Measurements from ENCODE around the gene SLC7A6. TPM values are rescaled to one million over a fixed set of nuclear protein-coding genes. Genes with fewer than 3 reads are reported as not detected.

Gene SLC7A6
- total and polyA plus RNA-seq, 8 donors: 2.9 to 66.1 (median 12.1) TPM

DNA sequence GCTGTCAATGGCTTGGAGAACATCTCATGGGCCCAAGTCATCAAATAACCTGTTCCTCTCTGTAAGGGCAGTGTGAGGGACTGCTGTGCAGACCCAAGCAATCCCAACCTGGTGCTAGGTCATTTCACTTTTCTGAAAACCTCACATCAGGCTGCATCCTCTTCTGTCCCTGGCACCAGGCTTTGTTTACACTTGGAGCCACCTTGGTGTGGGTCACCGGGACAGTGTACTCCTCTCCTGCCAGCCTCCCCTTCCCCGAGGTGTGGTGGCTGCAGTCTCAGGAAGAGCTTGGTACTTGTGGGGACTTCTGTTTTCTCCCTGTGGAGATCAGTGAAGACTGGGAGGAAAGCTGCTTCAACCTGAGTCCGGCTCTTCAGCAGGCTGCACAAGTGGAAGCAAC, 34.0 kb downstream of the SLC7A6 start:
- 64 to 84% (median 80%) methylated on average over 3 of the region's 3 CpGs for WGBS, 5 donors

DNA sequence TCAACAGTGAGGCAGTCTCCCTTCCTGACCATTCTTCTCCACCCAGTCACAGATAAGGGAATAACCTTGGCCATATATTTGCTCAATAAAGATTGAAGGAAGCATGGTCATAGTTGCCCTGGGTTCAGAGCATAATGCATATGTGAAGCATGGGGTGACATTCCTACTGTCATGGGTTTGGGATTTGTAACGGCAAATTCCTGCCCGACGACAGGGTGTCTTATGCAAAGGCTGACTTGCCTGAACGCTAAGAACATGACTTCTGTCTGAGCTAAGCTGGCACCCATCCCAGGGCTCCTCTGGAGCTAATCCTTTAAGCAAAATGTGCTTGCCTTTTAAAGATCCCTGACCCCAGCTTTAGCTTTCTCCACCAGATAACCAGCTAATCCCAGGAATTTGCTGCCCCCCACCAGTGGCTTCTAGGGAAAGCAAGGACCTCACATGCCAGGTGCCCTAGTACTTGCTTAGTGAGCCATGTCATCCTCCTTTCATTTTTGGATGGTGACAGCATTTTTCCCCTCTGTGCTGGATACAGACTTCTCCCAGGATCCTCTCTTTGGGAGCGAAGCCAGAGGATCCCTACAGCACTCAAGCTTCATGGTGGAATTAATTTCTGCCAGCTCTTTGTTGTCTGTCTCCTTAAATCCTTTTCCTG, 34.7 kb downstream of the SLC7A6 start:
- H3K9me3 ChIP-seq: no peaks in the 10 kb centered on the region
- no peak overlapping the region for H3K4me3 ChIP-seq
- 16 to 61% (median 48%) methylated on average over 5 of the region's 5 CpGs for WGBS, 5 donors
- H3K27ac ChIP-seq: peak overlapping the region in 4 of 5 donors; percentile 23 to 57 (median 31)
- DNase-seq: peak; percentile 38 to 54
- H3K36me3 ChIP-seq: peaks cover 47 to 100% (median 100%) of the 10 kb centered on the region in 4 donors
- TF ChIP-seq EP300 (IDR thresholded peaks at IDR 0.05) (no peak), POLR2AphosphoS5 (IDR thresholded peaks at IDR 0.05) (no peak), POLR2A (IDR thresholded peaks at IDR 0.05) (no peak)
- TF ChIP-seq, protein P1, sequence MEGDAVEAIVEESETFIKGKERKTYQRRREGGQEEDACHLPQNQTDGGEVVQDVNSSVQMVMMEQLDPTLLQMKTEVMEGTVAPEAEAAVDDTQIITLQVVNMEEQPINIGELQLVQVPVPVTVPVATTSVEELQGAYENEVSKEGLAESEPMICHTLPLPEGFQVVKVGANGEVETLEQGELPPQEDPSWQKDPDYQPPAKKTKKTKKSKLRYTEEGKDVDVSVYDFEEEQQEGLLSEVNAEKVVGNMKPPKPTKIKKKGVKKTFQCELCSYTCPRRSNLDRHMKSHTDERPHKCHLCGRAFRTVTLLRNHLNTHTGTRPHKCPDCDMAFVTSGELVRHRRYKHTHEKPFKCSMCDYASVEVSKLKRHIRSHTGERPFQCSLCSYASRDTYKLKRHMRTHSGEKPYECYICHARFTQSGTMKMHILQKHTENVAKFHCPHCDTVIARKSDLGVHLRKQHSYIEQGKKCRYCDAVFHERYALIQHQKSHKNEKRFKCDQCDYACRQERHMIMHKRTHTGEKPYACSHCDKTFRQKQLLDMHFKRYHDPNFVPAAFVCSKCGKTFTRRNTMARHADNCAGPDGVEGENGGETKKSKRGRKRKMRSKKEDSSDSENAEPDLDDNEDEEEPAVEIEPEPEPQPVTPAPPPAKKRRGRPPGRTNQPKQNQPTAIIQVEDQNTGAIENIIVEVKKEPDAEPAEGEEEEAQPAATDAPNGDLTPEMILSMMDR (IDR thresholded peaks at IDR 0.05): no peak
- H3K4me1 ChIP-seq: peaks cover 6 to 31% (median 25%) of the 10 kb centered on the region in 4 donors
- no peaks in the 10 kb centered on the region for H3K27me3 ChIP-seq
- intact Hi-C loops (cut with DNase I; ENCODE audit: low total_unique reads): no loop called here

More for the DNA sequence above, 34.0 kb downstream of the SLC7A6 start:
- Histone ChIP-seq H3K9me3 (no peaks in the 10 kb centered on the region), H3K36me3 (peaks cover 47 to 100% (median 100%) of the 10 kb centered on the region in 4 donors), H3K27ac (peak overlapping the region in 3 of 5 donors; percentile 24 to 57 (median 38)), H3K4me1 (peaks cover 6 to 31% (median 25%) of the 10 kb centered on the region in 4 donors), H3K4me3 (no peak overlapping the region), H3K27me3 (no peaks in the 10 kb centered on the region)
- DNase-seq: no peak
- intact Hi-C loops (cut with DNase I; ENCODE audit: low total_unique reads): no loop called here
- TF ChIP-seq POLR2A (IDR thresholded peaks at IDR 0.05) (no peak), EP300 (IDR thresholded peaks at IDR 0.05) (no peak)

DNA sequence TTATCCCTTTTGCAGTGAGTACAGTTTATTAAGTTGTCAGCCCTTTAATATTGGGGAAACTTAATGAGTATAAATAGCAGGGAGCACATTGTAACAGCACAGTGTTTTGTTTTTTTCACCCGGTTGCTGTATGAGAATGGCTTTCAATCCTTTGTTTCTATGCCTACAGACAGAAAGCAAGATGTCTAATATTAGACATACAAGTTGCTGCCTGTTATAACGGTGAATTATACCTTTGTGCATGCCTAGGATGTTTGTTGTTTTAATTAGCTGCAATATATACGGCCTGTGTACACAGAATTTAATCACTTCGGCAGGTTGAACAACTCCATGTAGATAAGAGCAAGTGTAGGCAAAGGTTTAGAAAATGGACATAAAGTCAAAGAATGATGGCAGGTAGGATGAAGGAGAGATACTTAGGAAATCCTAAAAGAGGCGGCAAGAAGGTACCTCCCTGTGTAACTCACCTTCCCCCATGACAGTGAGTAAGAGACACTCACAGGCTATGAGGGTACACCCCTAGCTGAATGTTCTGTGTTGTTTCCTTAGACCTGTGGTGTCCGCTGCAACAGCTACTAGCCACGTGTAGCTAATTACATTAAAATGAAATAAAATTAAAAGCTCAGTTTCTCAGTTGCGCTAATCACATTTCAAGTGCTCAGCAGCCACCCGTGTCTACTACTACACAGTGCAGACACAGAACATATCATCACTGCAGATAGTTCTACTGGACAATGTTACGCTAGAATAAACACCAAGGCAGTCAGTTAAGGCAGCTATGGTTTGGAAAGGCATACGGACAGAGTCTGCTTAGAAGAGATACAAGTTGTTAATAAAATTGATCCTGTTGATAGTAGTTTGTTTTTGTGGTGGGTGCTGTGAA, 35.5 kb downstream of the SLC7A6 start:
- Histone ChIP-seq H3K27ac (peak overlapping the region in 4 of 5 donors; percentile 4 to 57 (median 30)), H3K9me3 (no peaks in the 10 kb centered on the region), H3K27me3 (no peaks in the 10 kb centered on the region), H3K4me3 (no peak overlapping the region), H3K4me1 (peaks cover 6 to 31% (median 25%) of the 10 kb centered on the region in 4 donors), H3K36me3 (peaks cover 51 to 100% (median 100%) of the 10 kb centered on the region in 4 donors)
- WGBS, 5 donors: 60 to 67% (median 61%) methylated on average over 11 of the region's 11 CpGs
- TF ChIP-seq EP300 (IDR thresholded peaks at IDR 0.05) (no peak), POLR2AphosphoS5 (IDR thresholded peaks at IDR 0.05) (no peak), POLR2A (IDR thresholded peaks at IDR 0.05) (no peak)
- intact Hi-C loops (cut with DNase I; ENCODE audit: low total_unique reads): no loop called here
- no peak for DNase-seq

DNA sequence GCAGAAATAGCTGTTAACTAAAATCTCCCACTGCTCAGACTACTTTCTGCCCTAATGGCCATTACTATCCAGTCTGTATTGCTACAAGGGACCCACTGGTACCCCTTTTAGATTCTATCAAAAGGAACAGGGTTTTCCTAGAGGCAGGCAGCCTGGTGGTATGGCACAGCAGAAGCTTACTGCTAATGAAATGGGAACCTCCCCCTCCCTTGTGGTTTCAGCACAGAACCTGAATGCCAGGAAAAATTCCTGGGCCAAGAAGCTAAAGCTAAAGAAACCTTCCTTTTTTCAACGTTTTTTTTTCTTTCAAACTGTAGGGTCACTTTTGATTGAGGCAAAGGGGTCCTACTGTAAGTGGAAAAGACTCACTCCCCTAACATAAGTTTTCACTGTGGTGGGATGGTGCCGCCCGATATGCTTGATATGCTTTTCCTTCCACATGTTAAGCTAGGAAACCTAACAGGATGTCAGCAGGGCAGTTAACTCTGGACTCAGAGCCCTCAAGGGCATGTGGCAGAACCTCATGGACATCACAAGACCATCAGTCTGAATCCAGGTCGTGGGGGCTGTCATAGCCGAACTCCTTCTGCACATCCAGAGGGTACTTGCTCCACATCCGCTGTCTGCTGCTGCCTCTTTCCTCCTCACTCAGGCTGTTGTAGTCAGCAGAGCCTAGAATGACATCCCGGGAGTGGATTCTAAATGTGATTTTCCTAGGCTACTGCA, 36.6 kb downstream of the SLC7A6 start:
- intact Hi-C loops (cut with DNase I; ENCODE audit: low total_unique reads): no loop called here
- 80 to 87% (median 86%) methylated on average over 7 of the region's 7 CpGs for WGBS, 5 donors
- Histone ChIP-seq H3K4me3 (no peak overlapping the region), H3K36me3 (peaks cover 58 to 100% (median 100%) of the 10 kb centered on the region in 4 donors), H3K4me1 (peaks cover 6 to 31% (median 25%) of the 10 kb centered on the region in 4 donors), H3K27ac (no peak overlapping the region), H3K27me3 (no peaks in the 10 kb centered on the region), H3K9me3 (no peaks in the 10 kb centered on the region)
- TF ChIP-seq EP300 (IDR thresholded peaks at IDR 0.05): no peak
- no peak for TF ChIP-seq POLR2A (IDR thresholded peaks at IDR 0.05)
- TF ChIP-seq, protein P1 (IDR thresholded peaks at IDR 0.05): no peak
- TF ChIP-seq POLR2AphosphoS5 (IDR thresholded peaks at IDR 0.05): no peak
- DNase-seq: no peak

DNA sequence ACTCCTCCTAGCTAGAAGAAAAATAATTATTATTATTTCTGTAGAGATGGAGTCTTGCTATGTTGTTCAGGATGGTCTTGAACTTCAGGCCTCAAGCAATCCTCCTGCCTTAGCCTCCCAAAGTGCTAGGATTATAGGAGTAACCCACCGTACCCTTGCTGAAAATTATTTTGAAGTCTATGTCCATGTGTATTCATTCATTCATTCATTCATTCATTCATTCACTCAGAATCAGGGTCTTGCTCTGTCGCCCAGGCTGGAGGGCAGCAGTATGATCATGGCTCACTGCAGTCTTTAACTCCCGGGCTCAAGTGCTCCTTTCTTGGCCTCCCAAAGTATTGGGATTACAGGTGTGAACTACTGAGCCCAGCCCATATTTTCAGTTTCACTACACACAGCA, 42.3 kb downstream of the SLC7A6 start:
- Histone ChIP-seq H3K9me3 (no peaks in the 10 kb centered on the region), H3K4me1 (peaks cover 14 to 28% (median 25%) of the 10 kb centered on the region in 4 donors), H3K27me3 (no peaks in the 10 kb centered on the region), H3K27ac (no peak overlapping the region), H3K4me3 (no peak overlapping the region), H3K36me3 (peaks cover 43 to 78% (median 75%) of the 10 kb centered on the region in 4 donors)
- WGBS, 5 donors: 85 to 98% (median 94%) methylated on average over 3 of the region's 3 CpGs
- DNase-seq: no peak
- intact Hi-C loops (cut with DNase I; ENCODE audit: low total_unique reads): no loop called here
- TF ChIP-seq EP300 (IDR thresholded peaks at IDR 0.05) (no peak), POLR2A (IDR thresholded peaks at IDR 0.05) (no peak), POLR2AphosphoS5 (IDR thresholded peaks at IDR 0.05) (no peak)
- TF ChIP-seq, protein P1 (IDR thresholded peaks at IDR 0.05): no peak

Measured in stomach (tissue), 9 donors.